HepG2 (cell line): ENCODE data around the gene NECTIN2. TPM values are rescaled to one million over a fixed set of nuclear protein-coding genes. Genes with fewer than 3 reads are reported as not detected.

Source experiments
- ATAC-seq: fragments of 200-7000 bp; cut with Tn5 transposase; 3 replicates; pipeline ENCODE4 v1.9.1; 2020; ENCODE audit warnings: mild to moderate bottlenecking, moderate library complexity
- BruUV-seq: library from RNA; stranded (reverse); fragments of 400-500 nt; replicated peaks from 2 replicates; lab custom pipeline; 2021; lab: Mats Ljungman, UMichigan
- CTCF ChIA-PET: fragments of 300-600 bp; formaldehyde crosslinking; extraction: SDS; loops from one replicate; lab custom pipeline; 2021; ENCODE audit warnings: low total read pairs, inconsistent platforms, low intra/inter-chr PET ratio; lab: Yijun Ruan, JAX
- POLR2A ChIA-PET: fragments of 350-600 bp; sonication (Branson Sonifier 250); formaldehyde crosslinking; loops from one replicate; lab custom pipeline; 2020; ENCODE audit warnings: antibody characterized with exemption, inconsistent platforms; lab: Yijun Ruan, JAX
- DNase-seq: peaks from one replicate; pipeline ENCODE4 v3.0.0-alpha.2; 2015; ENCODE audit warnings: low spot score
- FAIRE-seq: peaks from 3 replicates; lab custom pipeline; 2011; peaks lifted over from hg19 to GRCh38; lab: Jason Lieb, UNC
- H2AFZ ChIP-seq: one replicate; pipeline ENCODE4 v1.6.1; 2011; ENCODE audit warnings: low read length, inconsistent platforms
- H3K27ac ChIP-seq: fragments of 300-600 bp; 3 replicates; pipeline ENCODE4 v1.8.0; 2011; ENCODE audit warnings: mixed run types, mild to moderate bottlenecking, mixed read lengths, low read length, inconsistent platforms; ENCODE audit not compliant: insufficient read depth; ENCODE audit errors: extremely low read length
- H3K27me3 ChIP-seq, 2 experiments: fragments of 200-600 bp in 1 of 2; 2 replicates in 1 of 2; 3 replicates in 1 of 2; pipeline versions ENCODE4 v1.6.0 to v1.8.0; 2011; ENCODE audit warnings: low read length in 2 of 2, mild to moderate bottlenecking in 2 of 2, moderate library complexity in 2 of 2, inconsistent platforms in 1 of 2; ENCODE audit not compliant: insufficient read depth in 2 of 2, control insufficient read depth in 1 of 2
- H3K36me3 ChIP-seq, 2 experiments: fragments of 200-600 bp in 1 of 2; replicated peaks in 1 of 2; 2 replicates in 1 of 2; 3 replicates in 1 of 2; pipeline versions ENCODE4 v1.5.1 to v1.8.0; 2011; ENCODE audit warnings: low read length in 2 of 2, inconsistent platforms in 1 of 2; ENCODE audit not compliant: insufficient read depth in 2 of 2, control insufficient read depth in 1 of 2
- H3K4me1 ChIP-seq: 2 replicates; pipeline ENCODE4 v1.5.1; 2012; ENCODE audit warnings: low read length, inconsistent platforms; ENCODE audit not compliant: insufficient read depth
- H3K4me2 ChIP-seq: 2 replicates; pipeline ENCODE4 v1.6.0; 2011; ENCODE audit warnings: low read depth, low read length, inconsistent platforms
- H3K4me3 ChIP-seq, 3 experiments: fragments of 200-600 bp in 1 of 3; sonication (generic), shearing (Covaris generic) in 1 of 3; replicated peaks in 1 of 3; 2 replicates each; pipeline ENCODE4 v1.5.1; 2011 to 2016; ENCODE audit warnings: low read length in 3 of 3, inconsistent platforms in 2 of 3, low read depth in 2 of 3, mild to moderate bottlenecking in 2 of 3, control low read depth in 1 of 3, mixed read lengths in 1 of 3; ENCODE audit not compliant: insufficient read depth in 1 of 3
- H3K79me2 ChIP-seq: one replicate; pipeline ENCODE4 v1.6.1; 2011; ENCODE audit warnings: low read length, inconsistent platforms; ENCODE audit not compliant: insufficient read depth
- H3K9ac ChIP-seq: 2 replicates; pipeline ENCODE4 v1.6.0; 2011; ENCODE audit warnings: mild to moderate bottlenecking, low read depth, low read length, inconsistent platforms; ENCODE audit not compliant: insufficient read depth
- H3K9me3 ChIP-seq: 2 replicates; pipeline ENCODE4 v1.5.1; 2012; ENCODE audit warnings: mild to moderate bottlenecking, low read length
- H4K20me1 ChIP-seq: 2 replicates; pipeline ENCODE4 v1.6.0; 2011; ENCODE audit warnings: inconsistent platforms, mild to moderate bottlenecking, low read length, moderate library complexity; ENCODE audit not compliant: insufficient read depth
- ARNT2 ChIP-seq: sonication (generic); formaldehyde crosslinking; IDR thresholded peaks from 2 replicates; pipeline ENCODE4 v1.8.0; 2022; ENCODE audit warnings: mild to moderate bottlenecking, low read depth, missing genetic modification reagents, moderate library complexity
- EEA1 ChIP-seq: sonication (generic); formaldehyde crosslinking; IDR thresholded peaks from 2 replicates; pipeline ENCODE4 v1.5.1; 2020; ENCODE audit warnings: mild to moderate bottlenecking, missing genetic modification reagents, borderline replicate concordance
- FIP1L1 ChIP-seq: fragments of 200-400 bp; formaldehyde crosslinking; IDR thresholded peaks from 2 replicates; pipeline ENCODE4 v1.6.1; 2018; ENCODE audit warnings: low read depth, mild to moderate bottlenecking, low read length, moderate library complexity, borderline replicate concordance; ENCODE audit not compliant: insufficient read depth
- FLYWCH1 ChIP-seq: sonication (generic); formaldehyde crosslinking; IDR thresholded peaks from 2 replicates; pipeline ENCODE4 v1.8.1; 2023; ENCODE audit warnings: mild to moderate bottlenecking, missing genetic modification reagents
- GLI4 ChIP-seq: sonication (generic); formaldehyde crosslinking; IDR thresholded peaks from 2 replicates; pipeline ENCODE4 v1.5.1; 2020; ENCODE audit warnings: missing genetic modification reagents, mild to moderate bottlenecking, moderate library complexity, borderline replicate concordance
- HMGA1 ChIP-seq: sonication (generic); formaldehyde crosslinking; conservative IDR thresholded peaks from 2 replicates; pipeline ENCODE4 v1.4.0; 2020; ENCODE audit warnings: missing genetic modification reagents
- HNF4G ChIP-seq, 2 experiments: sonication (generic) in 1 of 2; formaldehyde crosslinking in 1 of 2; IDR thresholded peaks; 2 replicates each; pipeline versions ENCODE4 v1.4.0 to v1.6.1; 2011 to 2020; ENCODE audit warnings: borderline replicate concordance in 2 of 2, low read depth in 2 of 2, mild to moderate bottlenecking in 2 of 2, low read length in 1 of 2, missing genetic modification reagents in 1 of 2, moderate library complexity in 1 of 2
- HOXA9 ChIP-seq: sonication (generic); formaldehyde crosslinking; IDR thresholded peaks from 2 replicates; pipeline ENCODE4 v1.8.1; 2022; ENCODE audit warnings: missing genetic modification reagents, mild to moderate bottlenecking, moderate library complexity, borderline replicate concordance
- KAT2B ChIP-seq: fragments of 150-350 bp; IDR thresholded peaks from 2 replicates; pipeline ENCODE4 v1.6.1; 2014; ENCODE audit warnings: low read depth, low read length, borderline replicate concordance
- MED13 ChIP-seq: sonication (generic); formaldehyde crosslinking; IDR thresholded peaks from 2 replicates; pipeline ENCODE4 v1.5.0; 2020; ENCODE audit warnings: missing genetic modification reagents
- PLRG1 ChIP-seq: fragments of 450-650 bp; conservative IDR thresholded peaks from 2 replicates; pipeline ENCODE4 v1.6.1; 2016
- ZNF24 ChIP-seq: fragments of 450-650 bp; IDR thresholded peaks from 2 replicates; pipeline ENCODE4 v1.6.1; 2017; ENCODE audit warnings: antibody characterized with exemption, mild to moderate bottlenecking
- ZNF768 ChIP-seq: sonication (generic); formaldehyde crosslinking; IDR thresholded peaks from 2 replicates; pipeline ENCODE4 v1.4.0; 2020; ENCODE audit warnings: missing genetic modification reagents
- ZSCAN29 ChIP-seq: sonication (generic); formaldehyde crosslinking; conservative IDR thresholded peaks from 2 replicates; pipeline ENCODE4 v1.4.0; 2020; ENCODE audit warnings: mild to moderate bottlenecking, missing genetic modification reagents
- WGBS: methylation state at CpG from one replicate; pipeline ENCODE4 v1.1.6; 2017; ENCODE audit warnings: low lambda C conversion rate; 5-methylcytosine and 5-hydroxymethylcytosine counted together
- in situ Hi-C: cut with HindIII; loops from 2 replicates; pipeline ENCODE4 v1.10.0; 2017; ENCODE audit warnings: low pct_unique_long_range_greater_than_20kb; ENCODE audit not compliant: extremely low pct_ligation_motif_present
- intact Hi-C: fragments of 100-400 bp; cut with micrococcal nuclease; formaldehyde crosslinking; loops from one replicate; pipeline ENCODE4 v1.10.0; 2022; ENCODE audit not compliant: unreplicated experiment
- polyA plus RNA-seq, 8 experiments: library from polyadenylated mRNA; depleted of rRNA in 3 of 8; stranded (reverse) in 7 of 8; unstranded in 1 of 8; fragments of >200 nt; fragmentation: Illumina TruSeq in 4 of 8; extraction: Trizol in 4 of 8; gene quantifications; 2 replicates each; pipeline versions ENCODE4 v1.2.1 to v1.2.3, GENCODE V29; 2011 to 2016; ENCODE audit warnings: low read depth in 4 of 8, missing spikeins in 1 of 8, mixed read lengths in 1 of 8; ENCODE audit not compliant: insufficient read depth in 1 of 8
- total RNA-seq, 5 experiments: library from RNA; depleted of rRNA; stranded (reverse); fragments of >200 nt; fragmentation: Illumina TruSeq; extraction: Trizol; gene quantifications; 2 replicates each; pipeline ENCODE4 v1.2.3, GENCODE V29; 2016; ENCODE audit warnings: low read depth in 1 of 5
- TF ChIP-seq, protein P1 (sequence below): sonication (generic); formaldehyde crosslinking; IDR thresholded peaks from 2 replicates; pipeline ENCODE4 v1.5.0; 2020; ENCODE audit warnings: mild to moderate bottlenecking, missing genetic modification reagents
- TF ChIP-seq, protein P2 (sequence below): sonication (generic); formaldehyde crosslinking; IDR thresholded peaks from 2 replicates; pipeline ENCODE4 v1.5.1; 2020; ENCODE audit warnings: missing genetic modification reagents, mild to moderate bottlenecking, borderline replicate concordance
- TF ChIP-seq, protein P3 (sequence below), 2 experiments: sonication (generic) in 1 of 2; formaldehyde crosslinking in 1 of 2; IDR thresholded peaks; 2 replicates each; pipeline versions ENCODE4 v1.5.1 to v1.6.1; 2011 to 2020; ENCODE audit warnings: borderline replicate concordance in 1 of 2, low read depth in 1 of 2, low read length in 1 of 2, mild to moderate bottlenecking in 1 of 2, missing genetic modification reagents in 1 of 2, moderate library complexity in 1 of 2

NECTIN2 gene
- total and polyA plus RNA-seq, 2 of the 13 experiments (the other 11 are each of a cell fraction or from before 2014, with no cell fraction given), result 75.4 to 114 TPM

DNA sequence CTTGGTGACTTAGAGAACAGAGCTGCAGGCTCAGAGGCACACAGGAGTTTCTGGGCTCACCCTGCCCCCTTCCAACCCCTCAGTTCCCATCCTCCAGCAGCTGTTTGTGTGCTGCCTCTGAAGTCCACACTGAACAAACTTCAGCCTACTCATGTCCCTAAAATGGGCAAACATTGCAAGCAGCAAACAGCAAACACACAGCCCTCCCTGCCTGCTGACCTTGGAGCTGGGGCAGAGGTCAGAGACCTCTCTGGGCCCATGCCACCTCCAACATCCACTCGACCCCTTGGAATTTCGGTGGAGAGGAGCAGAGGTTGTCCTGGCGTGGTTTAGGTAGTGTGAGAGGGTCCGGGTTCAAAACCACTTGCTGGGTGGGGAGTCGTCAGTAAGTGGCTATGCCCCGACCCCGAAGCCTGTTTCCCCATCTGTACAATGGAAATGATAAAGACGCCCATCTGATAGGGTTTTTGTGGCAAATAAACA is 78.2 kb downstream of the NECTIN2 start:
- H3K79me2 ChIP-seq, result peaks cover 4% of the 10 kb centered on the region
- H3K9ac ChIP-seq, result peak overlapping the region; percentile 75
- H3K4me1 ChIP-seq, result peaks cover 93% of the 10 kb centered on the region
- peak; percentile 95 for FAIRE-seq
- in situ Hi-C loops (no loop called here), intact Hi-C loops (no loop called here)
- H3K27ac ChIP-seq, result peak overlapping the region; percentile 96
- H3K4me2 ChIP-seq, result peak overlapping the region; percentile 90
- no peaks in the 10 kb centered on the region for H3K27me3 ChIP-seq
- 4% methylated on average over 8 of the region's 8 CpGs for WGBS
- DNase-seq, result peak; percentile 97
- ATAC-seq, result peak; percentile 82
- no peaks in the 10 kb centered on the region for H3K9me3 ChIP-seq
- ChIA-PET POLR2A (interaction anchor here (0.6 to 5.7 kb wide), 13 partner anchors 11 to 233 kb away, joined by 3 to 317 read pairs (median 5); partner anchors contain the start of genes APOC1, APOC2, APOE and CLPTM1), CTCF (interaction anchor here (1.7 kb wide), 1 partner anchor 21 kb away, joined by 3 read pairs; no protein-coding TSS in a partner anchor)
- H3K36me3 ChIP-seq, result peaks cover under 1% of the 10 kb centered on the region in 2 experiments; a peak in 1 of 5 replicates
- peak overlapping the region in 2 of 3 experiments; percentile 38 to 51; a peak in 2 of 6 replicates for H3K4me3 ChIP-seq
- no TSS peak for BruUV-seq
- H2AFZ ChIP-seq, result no peak overlapping the region
- no peaks in the 10 kb centered on the region for H4K20me1 ChIP-seq
- TF ChIP-seq KAT2B (no peak), ARNT2 (CRISPR knock-in tag) (0 out of 2 replicates have a peak, but pooled peaks have one; percentile 59), FIP1L1 (no peak), ZNF24 (no peak), ZSCAN29 (CRISPR knock-in tag) (peak; percentile 98), GLI4 (CRISPR knock-in tag) (no peak), EEA1 (CRISPR knock-in tag) (no peak), HOXA9 (CRISPR knock-in tag) (no peak), ZNF768 (peak; percentile 67), HNF4G (IDR thresholded peaks at IDR 0.05; ENCODE audit: borderline replicate concordance, low read depth, low read length) (peak; percentile 98), HNF4G (CRISPR knock-in tag; IDR thresholded peaks at IDR 0.05; ENCODE audit: borderline replicate concordance, low read depth) (peak; percentile 97), FLYWCH1 (no peak), HMGA1 (CRISPR knock-in tag) (no peak), PLRG1 (no peak), MED13 (CRISPR knock-in tag) (peak; percentile 97)
- TF ChIP-seq, protein P1, sequence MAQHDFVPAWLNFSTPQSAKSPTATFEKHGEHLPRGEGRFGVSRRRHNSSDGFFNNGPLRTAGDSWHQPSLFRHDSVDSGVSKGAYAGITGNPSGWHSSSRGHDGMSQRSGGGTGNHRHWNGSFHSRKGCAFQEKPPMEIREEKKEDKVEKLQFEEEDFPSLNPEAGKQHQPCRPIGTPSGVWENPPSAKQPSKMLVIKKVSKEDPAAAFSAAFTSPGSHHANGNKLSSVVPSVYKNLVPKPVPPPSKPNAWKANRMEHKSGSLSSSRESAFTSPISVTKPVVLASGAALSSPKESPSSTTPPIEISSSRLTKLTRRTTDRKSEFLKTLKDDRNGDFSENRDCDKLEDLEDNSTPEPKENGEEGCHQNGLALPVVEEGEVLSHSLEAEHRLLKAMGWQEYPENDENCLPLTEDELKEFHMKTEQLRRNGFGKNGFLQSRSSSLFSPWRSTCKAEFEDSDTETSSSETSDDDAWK, result no peak
- TF ChIP-seq, protein P2, sequence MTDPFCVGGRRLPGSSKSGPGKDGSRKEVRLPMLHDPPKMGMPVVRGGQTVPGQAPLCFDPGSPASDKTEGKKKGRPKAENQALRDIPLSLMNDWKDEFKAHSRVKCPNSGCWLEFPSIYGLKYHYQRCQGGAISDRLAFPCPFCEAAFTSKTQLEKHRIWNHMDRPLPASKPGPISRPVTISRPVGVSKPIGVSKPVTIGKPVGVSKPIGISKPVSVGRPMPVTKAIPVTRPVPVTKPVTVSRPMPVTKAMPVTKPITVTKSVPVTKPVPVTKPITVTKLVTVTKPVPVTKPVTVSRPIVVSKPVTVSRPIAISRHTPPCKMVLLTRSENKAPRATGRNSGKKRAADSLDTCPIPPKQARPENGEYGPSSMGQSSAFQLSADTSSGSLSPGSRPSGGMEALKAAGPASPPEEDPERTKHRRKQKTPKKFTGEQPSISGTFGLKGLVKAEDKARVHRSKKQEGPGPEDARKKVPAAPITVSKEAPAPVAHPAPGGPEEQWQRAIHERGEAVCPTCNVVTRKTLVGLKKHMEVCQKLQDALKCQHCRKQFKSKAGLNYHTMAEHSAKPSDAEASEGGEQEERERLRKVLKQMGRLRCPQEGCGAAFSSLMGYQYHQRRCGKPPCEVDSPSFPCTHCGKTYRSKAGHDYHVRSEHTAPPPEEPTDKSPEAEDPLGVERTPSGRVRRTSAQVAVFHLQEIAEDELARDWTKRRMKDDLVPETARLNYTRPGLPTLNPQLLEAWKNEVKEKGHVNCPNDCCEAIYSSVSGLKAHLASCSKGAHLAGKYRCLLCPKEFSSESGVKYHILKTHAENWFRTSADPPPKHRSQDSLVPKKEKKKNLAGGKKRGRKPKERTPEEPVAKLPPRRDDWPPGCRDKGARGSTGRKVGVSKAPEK (CRISPR knock-in tag), result no peak
- TF ChIP-seq, protein P3, sequence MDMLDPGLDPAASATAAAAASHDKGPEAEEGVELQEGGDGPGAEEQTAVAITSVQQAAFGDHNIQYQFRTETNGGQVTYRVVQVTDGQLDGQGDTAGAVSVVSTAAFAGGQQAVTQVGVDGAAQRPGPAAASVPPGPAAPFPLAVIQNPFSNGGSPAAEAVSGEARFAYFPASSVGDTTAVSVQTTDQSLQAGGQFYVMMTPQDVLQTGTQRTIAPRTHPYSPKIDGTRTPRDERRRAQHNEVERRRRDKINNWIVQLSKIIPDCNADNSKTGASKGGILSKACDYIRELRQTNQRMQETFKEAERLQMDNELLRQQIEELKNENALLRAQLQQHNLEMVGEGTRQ (IDR thresholded peaks at IDR 0.05; ENCODE audit: low read depth, low read length), result no peak
- TF ChIP-seq, protein P3 (CRISPR knock-in tag; IDR thresholded peaks at IDR 0.05; ENCODE audit: borderline replicate concordance), result peak; percentile 59; the same call in 1 of the 2 replicates
